HG02571 (cell line): Measurements from ENCODE around the gene RBMS3.

Experiments
- ATAC-seq: cut with Tn5 transposase; IDR thresholded peaks from one replicate; pipeline ENCODE4 v1.9.1; 2021; ENCODE audit warnings: mild to moderate bottlenecking, moderate library complexity; ENCODE audit not compliant: unreplicated experiment

RBMS3 gene

DNA sequence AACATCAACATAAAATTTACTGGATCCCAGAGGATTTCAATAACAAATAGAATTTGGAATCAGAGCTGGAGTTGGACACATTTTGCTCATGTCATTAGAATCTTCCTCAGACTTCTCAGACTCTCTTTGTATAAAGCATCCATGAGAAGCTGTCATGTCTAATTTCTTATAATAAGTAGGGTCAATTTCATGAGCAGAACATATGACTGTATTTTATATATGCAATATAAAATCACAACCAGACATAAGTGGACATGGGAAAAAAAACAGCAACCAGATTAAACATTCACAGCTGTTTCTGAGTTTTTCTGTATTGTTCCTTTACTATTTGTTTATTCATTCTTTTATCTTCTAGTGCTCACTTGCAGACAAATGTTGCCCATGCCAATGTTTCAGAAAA lies 325.5 kb downstream of the RBMS3 start:
- no peak for ATAC-seq

DNA sequence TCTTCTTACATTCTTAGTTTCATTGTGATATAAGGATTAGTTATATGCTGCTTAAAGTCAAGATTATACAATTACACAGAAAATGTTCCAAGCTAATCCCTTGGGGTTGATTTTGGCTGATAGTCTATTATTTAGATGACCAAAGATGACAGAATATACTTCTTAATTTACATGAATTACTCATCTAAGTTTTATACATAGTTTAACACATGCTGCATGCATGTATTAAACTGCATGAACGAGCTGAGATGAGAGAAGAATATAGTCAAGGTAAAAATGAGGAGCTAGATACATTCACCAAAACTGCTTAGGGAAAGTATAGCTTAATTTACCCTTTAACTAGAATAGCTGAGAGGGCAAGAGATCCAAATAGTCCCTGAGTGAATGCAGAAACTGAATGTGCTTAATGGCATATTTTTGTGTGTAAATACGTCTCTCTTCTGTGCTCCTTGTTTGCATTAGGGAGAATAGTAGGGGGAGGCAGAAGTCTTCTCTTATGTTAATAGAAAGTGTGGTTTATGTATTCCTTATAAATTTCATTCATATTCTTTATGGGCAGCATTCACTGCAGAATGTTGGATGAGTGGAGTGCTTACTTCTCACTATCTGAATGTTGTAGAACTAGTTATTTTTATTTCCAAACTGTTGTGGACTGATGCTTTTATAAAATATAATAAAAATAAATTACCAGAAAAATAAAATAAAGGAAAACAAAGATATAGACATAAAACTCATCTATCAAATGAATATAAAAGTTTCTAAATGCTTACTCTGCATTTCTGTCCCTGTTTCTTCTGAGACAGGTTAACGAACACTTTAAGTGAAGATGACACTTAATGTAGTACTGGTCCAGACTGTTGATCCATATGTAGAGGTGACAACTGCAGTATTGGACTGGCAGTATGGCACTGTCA lies 327.8 kb downstream of the RBMS3 start:
- ATAC-seq: no peak

DNA sequence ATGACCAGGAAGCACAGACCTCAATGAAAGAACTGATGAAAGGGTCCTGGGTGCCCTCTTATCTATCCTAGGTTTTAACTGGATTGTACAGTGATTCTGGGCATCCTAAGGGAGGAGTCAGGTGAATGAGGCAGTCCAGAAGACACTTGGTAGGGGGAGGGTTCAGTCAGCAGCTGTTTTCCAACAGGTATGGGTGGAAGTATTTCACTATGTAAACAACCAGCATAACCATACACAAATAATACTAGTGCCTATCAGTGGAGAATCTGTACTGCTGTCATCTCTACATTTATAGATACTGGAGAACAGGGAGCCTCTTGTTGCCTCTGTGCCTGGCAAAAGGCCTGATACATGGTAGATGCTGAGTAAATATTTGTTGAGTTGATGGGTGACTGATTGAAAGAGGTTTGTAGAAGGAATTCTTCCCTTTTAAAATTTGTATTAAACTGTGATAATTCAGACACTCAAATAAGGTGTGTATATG lies 328.5 kb downstream of the RBMS3 start:
- no peak for ATAC-seq

DNA sequence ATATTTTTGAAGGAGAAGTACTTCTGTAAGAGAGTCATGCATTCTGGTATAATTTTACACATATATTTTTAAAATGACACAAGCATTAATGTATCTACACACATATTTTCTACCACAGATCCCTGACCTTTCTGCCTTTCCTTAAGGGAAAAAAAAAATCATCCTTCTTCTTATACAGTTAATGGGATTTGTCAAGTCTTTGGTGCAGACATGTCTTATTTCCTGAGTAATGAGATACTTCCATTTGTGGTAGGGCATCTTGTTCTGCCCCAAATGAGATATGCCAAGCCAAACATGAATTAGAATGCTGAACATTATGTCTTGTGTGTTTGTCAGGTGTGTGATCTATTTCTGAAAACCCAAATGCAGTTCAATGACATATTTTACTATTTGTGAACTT lies 329.9 kb downstream of the RBMS3 start:
- ATAC-seq: no peak

DNA sequence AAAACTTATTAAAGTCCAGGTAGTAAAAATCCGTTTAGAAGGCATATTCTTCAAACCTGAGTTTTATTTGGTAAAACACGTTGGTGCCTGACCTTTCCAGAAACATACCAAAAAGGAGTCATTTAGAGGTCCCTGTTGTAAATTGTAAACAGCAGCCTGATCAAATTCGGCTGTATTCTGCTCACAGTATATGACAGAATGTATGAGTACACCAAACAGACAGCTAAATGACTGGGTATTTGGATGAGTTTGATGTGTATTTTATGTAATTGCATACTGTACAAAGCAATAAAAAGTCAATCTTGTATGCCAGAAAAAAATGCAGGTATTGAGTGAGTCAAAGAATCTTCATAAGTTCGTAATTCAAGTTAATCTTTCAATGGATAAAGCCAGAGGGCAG lies 330.4 kb downstream of the RBMS3 start:
- no peak for ATAC-seq

DNA sequence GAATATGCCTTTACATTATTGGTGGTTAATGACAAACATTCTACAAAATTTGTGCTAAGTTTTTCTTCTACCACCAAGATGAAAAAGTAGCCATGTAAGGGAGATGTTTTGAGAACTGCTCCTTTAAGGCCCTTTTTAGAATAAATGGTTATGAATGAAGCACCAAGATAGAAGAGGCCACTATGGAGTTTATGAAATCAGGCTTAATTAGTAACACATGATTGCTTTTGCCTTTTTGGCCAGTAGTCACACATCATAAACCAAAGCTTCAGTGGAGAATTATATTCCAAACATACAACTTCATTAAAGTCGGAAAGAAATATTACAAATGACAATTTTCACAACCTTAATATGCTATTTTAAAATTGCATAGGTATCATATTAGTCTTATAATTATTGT lies 331.7 kb downstream of the RBMS3 start:
- ATAC-seq: no peak

DNA sequence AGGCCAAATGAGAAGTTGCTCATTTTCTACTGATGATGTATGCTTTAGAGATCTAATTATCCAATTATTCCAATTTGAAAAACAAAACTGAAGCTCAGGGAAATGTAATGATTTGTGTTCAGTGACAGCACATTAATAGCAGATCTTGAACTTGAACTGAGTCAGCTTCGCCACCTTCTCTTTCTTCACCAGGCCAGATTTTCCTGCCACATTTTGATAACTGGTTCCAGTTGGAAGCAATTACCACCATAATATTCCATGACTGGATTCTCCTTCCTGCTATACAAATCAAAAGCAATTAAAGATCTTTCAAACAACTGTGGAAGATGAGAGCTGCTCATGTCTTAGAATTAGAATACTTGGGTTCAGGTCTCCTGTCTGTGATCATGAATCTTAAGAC lies 334.1 kb downstream of the RBMS3 start:
- no peak for ATAC-seq

DNA sequence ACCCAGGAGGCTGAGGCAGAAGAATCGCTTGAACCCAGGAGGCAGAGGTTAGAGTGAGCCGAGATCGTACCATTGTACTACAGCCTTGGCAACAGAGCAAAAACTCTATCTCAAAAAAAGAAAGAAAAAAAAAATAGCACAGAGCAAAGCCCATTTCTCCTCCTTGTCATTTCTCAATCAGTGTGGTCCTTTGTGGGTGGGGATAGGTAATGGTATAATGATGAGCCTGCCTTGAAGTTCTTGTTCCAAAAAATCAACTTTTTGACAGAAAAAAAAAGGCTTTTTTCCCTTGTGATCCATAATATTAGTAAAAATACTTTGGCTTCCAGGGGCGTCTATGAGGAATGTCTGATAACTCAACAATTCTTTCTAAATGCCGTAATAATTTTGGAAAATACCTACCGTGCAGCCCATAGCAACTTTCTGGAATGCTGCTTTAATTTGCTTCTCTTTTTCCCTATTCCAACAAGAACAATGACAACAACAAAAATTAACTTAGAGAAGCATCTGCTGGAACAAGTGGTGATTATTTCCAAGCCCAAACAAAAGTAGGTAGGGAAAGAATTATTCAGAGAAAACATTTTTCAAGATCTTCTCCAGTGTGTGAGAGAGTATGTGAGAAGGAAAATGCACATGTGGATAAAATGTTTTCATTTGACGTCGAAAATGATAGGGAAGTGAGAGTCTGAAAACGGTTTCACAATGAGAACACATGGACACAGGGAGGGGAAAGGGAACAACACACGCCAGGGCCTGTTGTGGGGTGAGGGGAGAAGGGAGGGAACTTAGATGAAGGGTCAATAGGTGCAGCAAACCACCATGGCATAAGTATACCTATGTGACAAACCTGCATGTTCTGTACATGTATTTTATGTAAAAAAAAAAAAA lies 337.8 kb downstream of the RBMS3 start:
- ATAC-seq: no peak

DNA sequence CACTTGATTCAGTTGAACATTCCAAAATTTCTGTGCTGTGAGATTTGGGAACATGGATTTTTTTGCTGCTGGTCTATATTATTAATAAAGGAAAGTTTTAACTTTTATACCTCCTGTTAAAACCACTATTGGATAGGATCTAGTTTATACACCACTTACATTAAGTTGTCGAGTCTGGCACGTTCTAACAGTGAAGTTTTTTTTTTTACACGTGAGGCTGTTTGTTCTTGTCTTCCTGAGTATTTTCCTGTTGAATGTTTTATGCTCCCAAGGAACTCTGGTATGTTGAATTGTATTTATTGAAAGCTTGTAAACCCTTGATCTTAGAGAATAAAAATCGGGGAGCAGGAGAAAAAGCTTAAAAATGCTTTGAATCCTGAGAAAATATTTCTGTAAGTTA lies 338.8 kb downstream of the RBMS3 start:
- no peak for ATAC-seq

DNA sequence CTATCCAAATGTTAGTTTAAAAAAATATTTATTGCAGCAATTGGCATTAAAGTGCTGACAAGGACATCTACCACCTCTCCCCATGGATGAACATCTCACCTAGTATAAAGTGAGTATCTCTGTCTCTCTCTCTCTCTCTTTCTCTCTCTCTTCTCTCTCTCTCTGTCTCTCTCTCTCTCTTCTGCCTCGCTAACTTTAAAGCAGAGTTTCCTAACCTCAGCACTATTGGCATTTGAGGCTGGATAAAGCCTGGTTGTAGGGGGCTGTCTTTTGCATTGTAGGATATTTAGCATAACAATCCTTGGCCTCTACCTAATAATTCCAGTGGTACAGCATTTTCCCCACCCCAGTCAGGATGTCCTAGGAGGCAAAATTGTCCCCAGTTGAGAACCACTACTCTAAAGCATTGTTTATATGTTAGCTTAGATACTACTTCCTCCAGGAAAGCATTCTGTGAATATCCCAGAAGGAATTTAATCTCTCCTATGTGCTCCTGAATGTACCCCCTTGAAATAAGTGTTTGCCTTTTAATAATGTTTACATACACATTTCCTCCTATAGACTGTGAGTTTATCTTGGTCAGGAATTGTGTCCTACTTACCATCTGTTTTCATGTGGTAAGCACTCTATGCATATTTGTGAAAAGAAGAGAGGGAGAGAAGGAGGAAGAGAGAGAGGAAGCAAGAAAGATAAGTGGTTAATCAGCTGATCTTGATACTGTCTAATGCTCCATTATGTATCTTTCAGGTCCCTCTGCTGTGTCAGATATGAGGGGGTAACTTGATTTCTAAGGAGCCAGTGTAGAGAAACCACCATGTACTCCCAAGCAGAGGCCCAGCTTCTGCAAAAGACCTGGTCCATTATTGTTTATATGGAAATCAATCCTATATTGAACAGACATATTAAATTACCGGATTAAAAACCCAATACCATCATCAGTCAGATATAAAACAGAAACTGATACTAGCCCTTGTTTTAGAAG lies 346.6 kb downstream of the RBMS3 start:
- no peak for ATAC-seq

DNA sequence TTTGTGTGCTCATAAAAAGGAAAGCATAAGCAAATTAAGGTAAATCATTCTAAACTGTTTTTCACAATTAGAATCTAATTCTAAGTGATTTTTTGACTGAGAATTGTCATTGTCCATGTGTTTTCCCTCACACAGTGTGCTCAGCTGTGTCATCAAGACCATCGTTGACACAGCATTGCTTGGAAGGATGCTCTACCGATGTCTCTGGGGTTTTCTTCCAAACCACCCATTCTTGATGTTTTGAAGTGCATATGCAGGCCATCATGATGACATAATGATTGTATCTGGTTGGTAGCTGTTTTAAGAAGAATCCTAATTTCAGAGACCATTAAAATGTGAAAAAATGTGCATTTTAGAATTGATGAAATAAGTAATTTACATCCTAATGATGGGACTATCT lies 347.9 kb downstream of the RBMS3 start:
- ATAC-seq: no peak

DNA sequence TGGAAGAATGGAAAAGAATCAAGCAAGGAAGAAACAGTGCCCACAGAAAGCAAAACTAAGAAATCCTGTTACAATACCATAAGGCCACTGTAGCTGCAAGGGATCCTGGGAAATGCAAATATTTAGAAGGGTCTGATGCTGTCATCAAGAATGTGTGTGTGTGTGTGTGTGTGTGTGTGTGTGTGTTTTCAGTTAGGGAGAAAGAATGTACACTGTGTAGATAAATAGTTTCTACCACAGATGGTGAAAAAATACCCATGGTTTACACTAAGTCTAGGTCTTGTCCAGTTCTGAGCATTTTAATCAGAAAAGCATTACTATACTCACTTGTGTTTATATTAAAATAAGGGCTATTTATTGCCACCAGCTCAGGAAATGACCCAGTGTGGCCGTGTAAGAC lies 355.0 kb downstream of the RBMS3 start:
- no peak for ATAC-seq

DNA sequence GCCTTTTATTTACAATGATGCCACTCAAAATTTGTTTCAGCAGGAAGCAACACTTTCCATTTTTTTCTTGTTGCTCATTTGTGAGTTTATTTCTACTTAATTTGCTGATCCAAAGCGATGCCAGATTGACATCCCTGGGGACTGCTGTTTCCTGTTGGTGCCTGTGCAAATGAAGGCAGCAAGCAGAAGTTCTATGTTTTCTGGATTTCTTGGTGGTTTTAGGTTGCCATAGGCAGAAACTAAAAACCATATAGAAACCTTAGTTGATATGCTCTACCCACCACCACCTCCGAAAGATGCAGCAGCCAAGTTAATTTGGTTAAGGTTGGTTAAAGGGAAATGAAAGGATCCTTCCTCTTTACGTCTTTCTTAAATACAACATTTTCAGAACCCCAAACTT lies 356.2 kb downstream of the RBMS3 start:
- no peak for ATAC-seq

DNA sequence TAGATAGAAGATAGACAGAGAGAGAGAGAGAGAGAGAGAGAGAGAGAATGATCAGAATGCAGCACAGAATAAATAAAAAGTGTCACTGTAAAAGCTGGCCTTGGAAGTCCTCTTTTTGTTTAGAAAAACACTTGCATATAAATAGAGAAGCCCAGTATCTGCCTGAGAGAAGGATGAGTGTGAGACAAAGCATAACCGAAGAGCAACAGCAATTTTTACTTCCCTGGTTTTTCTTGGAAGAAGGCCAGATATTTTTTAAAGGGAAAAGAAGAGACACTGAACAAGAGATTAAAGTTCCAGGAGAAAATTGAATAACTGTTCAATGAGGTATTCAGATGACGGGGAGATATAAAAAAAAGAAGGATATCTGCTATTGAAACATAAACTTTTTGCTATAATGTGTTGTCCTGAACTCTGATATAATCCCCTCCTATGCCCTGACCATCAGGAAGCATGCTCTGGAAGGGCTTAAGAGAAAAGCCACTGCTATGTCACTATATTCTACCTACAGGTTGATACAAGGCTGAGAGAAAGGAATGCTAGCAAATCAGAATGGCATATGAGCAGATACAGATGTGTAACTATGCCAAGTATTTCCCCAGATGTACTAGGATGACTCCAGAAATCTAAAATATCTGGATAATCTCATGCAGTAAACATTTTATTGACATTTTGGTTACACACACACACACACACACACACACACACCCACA lies 358.9 kb downstream of the RBMS3 start:
- no peak for ATAC-seq

DNA sequence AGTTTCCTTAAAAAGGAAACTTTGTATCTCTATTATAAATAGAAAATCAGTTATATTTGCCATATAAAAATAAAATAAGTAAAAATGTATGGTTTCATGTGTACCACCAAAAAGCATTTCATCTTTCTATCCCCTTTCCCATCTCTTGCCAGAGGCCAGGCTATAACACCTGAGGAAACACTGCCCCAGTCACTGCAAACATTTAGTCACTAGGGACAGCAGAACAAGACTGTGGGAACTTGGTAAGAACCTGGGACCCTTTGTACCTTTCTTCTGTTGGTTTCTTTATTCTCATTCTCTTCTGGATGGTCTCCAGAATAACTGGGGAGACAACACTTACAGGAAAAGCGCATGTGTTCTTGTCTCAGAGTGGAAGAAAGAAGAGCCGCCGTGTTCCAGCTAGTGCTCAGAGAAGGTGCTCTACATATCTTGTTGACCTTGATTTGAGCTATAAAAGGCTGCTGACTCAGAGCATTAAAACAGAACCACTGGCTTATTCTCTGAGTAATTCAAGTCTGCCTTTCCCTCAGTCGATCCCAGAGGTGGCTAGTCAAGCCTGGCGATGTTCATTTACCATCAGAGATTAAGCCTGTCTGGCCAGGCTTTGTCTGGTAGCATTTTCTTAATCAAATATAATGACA lies 361.6 kb downstream of the RBMS3 start:
- ATAC-seq: no peak

DNA sequence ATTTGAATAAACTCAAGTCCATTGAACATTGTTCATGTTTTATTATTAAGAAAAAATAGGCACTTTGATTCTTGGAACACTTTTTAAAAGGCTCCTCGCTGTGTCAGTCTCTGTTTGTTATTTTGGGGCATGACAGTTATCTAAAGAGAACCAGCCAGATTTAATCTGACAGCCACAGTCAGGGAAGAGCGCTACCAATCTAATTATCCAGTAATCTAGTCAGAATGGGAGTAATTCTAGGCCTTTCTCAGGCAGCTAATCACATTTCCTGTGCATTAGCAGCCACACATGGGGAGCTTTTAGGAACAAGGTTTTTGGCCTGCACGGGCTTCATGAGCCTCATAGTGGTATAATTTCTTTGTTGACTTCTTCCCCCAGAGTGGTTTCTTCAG lies 362.2 kb downstream of the RBMS3 start:
- ATAC-seq: no peak

DNA sequence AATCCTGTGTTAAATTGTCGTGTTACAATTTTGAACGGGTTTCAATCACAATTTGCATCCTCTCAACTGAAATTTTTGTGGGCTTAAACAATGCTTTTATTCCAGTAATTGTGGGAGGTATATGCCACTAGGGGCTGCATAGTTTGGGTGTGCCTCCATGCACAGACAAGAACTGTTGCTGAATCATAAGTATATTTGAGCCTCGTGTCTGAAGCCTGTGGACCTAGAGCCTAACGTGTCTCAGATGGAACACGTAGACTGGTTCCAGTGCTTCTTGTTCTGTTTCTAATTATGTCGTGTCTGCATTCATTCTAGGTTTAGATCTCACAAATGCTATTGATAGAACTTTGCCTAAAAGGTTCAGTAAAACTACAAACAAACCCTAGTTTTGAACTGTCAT lies 363.4 kb downstream of the RBMS3 start:
- ATAC-seq: no peak

DNA sequence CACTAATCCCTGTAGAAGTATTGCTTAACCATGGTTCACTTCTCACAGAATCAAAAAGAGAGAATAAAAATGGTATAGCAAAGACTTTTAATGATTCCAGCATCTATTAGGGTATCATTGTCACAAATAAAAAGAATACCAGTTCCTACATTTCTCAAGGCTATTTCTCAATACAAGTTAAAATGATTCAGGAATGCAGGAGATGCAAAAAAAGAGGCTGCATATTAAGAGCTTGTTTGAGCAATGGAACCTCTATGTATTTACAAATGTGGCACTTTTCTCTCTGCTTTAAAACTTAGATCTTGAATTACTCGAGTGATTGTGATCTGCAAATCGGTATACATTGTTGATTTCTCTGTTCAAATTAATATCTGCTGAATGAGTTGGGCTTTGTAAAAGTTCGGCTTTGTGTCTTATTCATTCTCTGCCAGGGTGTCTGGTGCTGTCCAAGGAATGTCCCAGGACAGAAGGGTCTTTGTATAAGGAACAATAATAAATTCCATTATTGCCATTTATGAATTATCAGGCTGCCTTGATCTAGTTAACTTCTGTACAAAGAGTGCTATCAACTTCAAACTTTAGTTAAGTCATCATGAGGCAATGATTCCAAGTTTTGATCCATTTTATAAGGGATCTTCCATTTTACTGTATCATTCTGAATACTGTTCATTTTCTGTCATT lies 364.2 kb downstream of the RBMS3 start:
- ATAC-seq: no peak

DNA sequence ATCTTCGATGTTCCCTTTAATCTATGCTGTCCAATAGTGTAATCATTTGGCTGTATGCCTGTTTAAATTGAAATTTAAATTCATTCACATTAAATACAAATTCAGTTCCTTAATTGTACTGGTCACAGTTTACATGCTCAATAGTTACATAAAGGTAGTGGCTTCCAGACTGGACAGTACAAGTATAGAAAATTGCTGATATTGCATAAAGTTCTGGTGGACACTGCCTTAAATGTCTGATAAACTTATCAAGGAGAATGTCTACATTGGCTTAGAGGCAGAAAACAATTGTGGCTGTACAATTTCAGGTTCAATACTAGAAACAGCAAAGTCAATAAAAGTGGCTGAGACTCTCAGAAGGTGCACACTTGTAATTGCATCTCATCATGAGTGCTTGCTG lies 365.2 kb downstream of the RBMS3 start:
- no peak for ATAC-seq
